Bronchial epithelial cell (primary cell): ENCODE results near the gene TMEM45A. TPM values are rescaled to one million over a fixed set of nuclear protein-coding genes. Genes with fewer than 3 reads are reported as not detected.
A peak's percentile ranks its signal among the peaks of the same experiment; 100 is the strongest.
"Not testable (repeated sequence)": the region's sequence is repeated elsewhere in the genome, so short reads cannot be mapped to it uniquely, and the experiment has no call there.

Source experiments
- DNase-seq: peaks from one replicate; pipeline ENCODE4 v3.0.0-alpha.2; 2010; ENCODE audit warnings: low read depth
- FAIRE-seq: peaks from 2 replicates; lab custom pipeline; 2011; peaks lifted over from hg19 to GRCh38; lab: Jason Lieb, UNC
- H3K27me3 ChIP-seq: 2 replicates; pipeline ENCODE4 v1.5.1; 2011; ENCODE audit warnings: low read length; ENCODE audit not compliant: control insufficient read depth, insufficient read depth
- H3K36me3 ChIP-seq: 2 replicates; pipeline ENCODE4 v1.5.1; 2011; ENCODE audit warnings: low read length; ENCODE audit not compliant: control insufficient read depth, insufficient read depth
- H3K4me3 ChIP-seq: 2 replicates; pipeline ENCODE4 v1.5.1; 2011; ENCODE audit warnings: mild to moderate bottlenecking, low read depth, low read length, control low read depth
- CTCF ChIP-seq: IDR thresholded peaks from 2 replicates; pipeline ENCODE4 v1.5.1; 2011; ENCODE audit warnings: mild to moderate bottlenecking, moderate library complexity, low read length, control low read depth, inconsistent platforms; ENCODE audit not compliant: insufficient read depth, severe bottlenecking
- total RNA-seq: library from RNA; depleted of rRNA; stranded (reverse); fragments of >200 nt; gene quantifications from 2 replicates; pipeline ENCODE4 v1.2.1, GENCODE V29; 2014

Gene TMEM45A
- total RNA-seq, 1 donor from 2014 or later: 6.8 TPM

- Histone ChIP-seq H3K36me3 (no peaks in the 10 kb centered on the region), H3K4me3 (no peak overlapping the region), H3K27me3 (no peaks in the 10 kb centered on the region)
- no peak for TF ChIP-seq CTCF
- DNase-seq (peak; percentile 55), FAIRE-seq (no peak)
Observed at GRCh38 chr3:100536093-100536492, 43.7 kb downstream of the TMEM45A start.

GRCh38 chr3:100537646-100538338 is 45.4 kb downstream of the TMEM45A start:
- peak; percentile 70 for DNase-seq

GRCh38 chr3:100538339-100538706 is 45.9 kb downstream of the TMEM45A start:
- Histone ChIP-seq H3K27me3 (no peaks in the 10 kb centered on the region), H3K4me3 (no peak overlapping the region), H3K36me3 (no peaks in the 10 kb centered on the region)
- FAIRE-seq (no peak), DNase-seq (peak; percentile 39)
- TF ChIP-seq CTCF: no peak

More at GRCh38 chr3:100537646-100538338, 45.4 kb downstream of the TMEM45A start:
- no peak for TF ChIP-seq CTCF
- no peak for FAIRE-seq
- Histone ChIP-seq H3K4me3 (no peak overlapping the region), H3K36me3 (no peaks in the 10 kb centered on the region), H3K27me3 (no peaks in the 10 kb centered on the region)

- Histone ChIP-seq H3K36me3 (no peaks in the 10 kb centered on the region), H3K4me3 (no peak overlapping the region), H3K27me3 (no peaks in the 10 kb centered on the region)
- FAIRE-seq (no peak), DNase-seq (no peak)
- no peak for TF ChIP-seq CTCF
Observed at GRCh38 chr3:100540791-100541334, 48.4 kb downstream of the TMEM45A start.

- peak; percentile 83 for DNase-seq
- not testable (repeated sequence) for FAIRE-seq
Observed at GRCh38 chr3:100541428-100541827, 49.0 kb downstream of the TMEM45A start.

GRCh38 chr3:100545371-100545770 is 53.0 kb downstream of the TMEM45A start:
- DNase-seq (no peak), FAIRE-seq (no peak)
- H3K27me3 ChIP-seq: no peaks in the 10 kb centered on the region
- no peak overlapping the region for H3K4me3 ChIP-seq
- no peaks in the 10 kb centered on the region for H3K36me3 ChIP-seq
- no peak for TF ChIP-seq CTCF

More at GRCh38 chr3:100541428-100541827, 49.0 kb downstream of the TMEM45A start:
- not testable (repeated sequence) for H3K36me3 ChIP-seq, H3K27me3 ChIP-seq, H3K4me3 ChIP-seq
